ENCODE measurements around the gene ALKBH1. TPM values are rescaled to one million over a fixed set of nuclear protein-coding genes. Genes with fewer than 3 reads are reported as not detected.

ALKBH1 gene
- 15.2 to 16.9 TPM (median 16.0 TPM) in 5 replicates for total RNA-seq (2022; extraction: Qiagen RNA extraction)

GRCh38 chr14:77707724-77708408 is at the start of gene ALKBH1, which contains the start of gene SLIRP:
TSS of gene ALKBH1 (minus strand) at chr14:77708023. CDS start at chr14:77708004, 19 bp downstream.
TSS of gene SLIRP (plus strand) at chr14:77708103. CDS start at chr14:77708112, 9 bp downstream.

Other genes with a start within 250 kb of the ALKBH1 start
- 240 to 356 TPM (median 251 TPM) in 5 replicates for gene AHSA1, start 249.9 kb downstream of the ALKBH1 start, total RNA-seq (2022; extraction: Qiagen RNA extraction)
- gene ISM2, start 209.2 kb downstream of the ALKBH1 start, total RNA-seq (2022; extraction: Qiagen RNA extraction), result 0.24 to 0.44 TPM (median 0.42 TPM) in 5 replicates
- 24.5 to 32.3 TPM (median 30.1 TPM) in 5 replicates for gene SPTLC2, start 91.4 kb downstream of the ALKBH1 start, total RNA-seq (2022; extraction: Qiagen RNA extraction)
- gene SLIRP, start 80 bp upstream of the ALKBH1 start, total RNA-seq (2022; extraction: Qiagen RNA extraction), result 352 to 452 TPM (median 416 TPM) in 5 replicates
- 70.7 to 86.9 TPM (median 75.0 TPM) in 5 replicates for gene SNW1, start 53.1 kb upstream of the ALKBH1 start, total RNA-seq (2022; extraction: Qiagen RNA extraction)
- 6.2 to 7.1 TPM (median 6.5 TPM) in 5 replicates for gene ADCK1, start 92.1 kb upstream of the ALKBH1 start, total RNA-seq (2022; extraction: Qiagen RNA extraction)

All from A549 treated with CORT108297 at 1 μM for 4 hours (cell line).